T-cell (primary cell): ENCODE data around the gene AMOTL2. TPM values are rescaled to one million over a fixed set of nuclear protein-coding genes. Genes with fewer than 3 reads are reported as not detected.

Experiments used
- ATAC-seq, 4 experiments: fragments of 200-7000 bp in 3 of 4; fragments of 150-1000 bp in 1 of 4; cut with Tn5 transposase; replicated peaks in 1 of 4; 1 replicate in 3 of 4; 2 replicates in 1 of 4; pipeline ENCODE4 v1.10.0; 2021; ENCODE audit warnings: moderate library complexity in 3 of 4, mild to moderate bottlenecking in 2 of 4, moderate number of reproducible peaks in 1 of 4
- CTCF ChIA-PET, 2 donors: fragments of 300-600 bp; sonication (Branson Sonifier 250); formaldehyde crosslinking; loops; one replicate each; lab custom pipeline; 2022; ENCODE audit warnings: antibody characterized with exemption in 2 of 2; lab: Charles Lee
- POLR2A ChIA-PET, 2 donors: fragments of 300-600 bp; sonication (Branson Sonifier 250); formaldehyde crosslinking; loops; one replicate each; lab custom pipeline; 2022; ENCODE audit warnings: antibody characterized with exemption in 2 of 2; lab: Charles Lee
- DNase-seq, 35 experiments: peaks; one replicate each; pipeline versions ENCODE4 v3.0.0 to v3.0.0-alpha.2; 2013 to 2023
- H3K27ac ChIP-seq: one replicate; pipeline ENCODE4 v1.5.1; 2013; ENCODE audit warnings: low read length
- H3K27me3 ChIP-seq, 2 experiments: replicated peaks in 1 of 2; 1 replicate in 1 of 2; 2 replicates in 1 of 2; pipeline versions ENCODE4 v1.6.1 to v1.7.0; 2013; ENCODE audit warnings: low read length in 1 of 2, mixed read lengths in 1 of 2; ENCODE audit not compliant: control insufficient read depth in 2 of 2, insufficient read depth in 2 of 2; ENCODE audit errors: extremely low read depth in 1 of 2
- H3K36me3 ChIP-seq, 2 donors: 1 replicate in 1 of 2; 2 replicates in 1 of 2; pipeline versions ENCODE4 v1.6.1 to v1.7.0; 2013; ENCODE audit warnings: low read length in 1 of 2; ENCODE audit not compliant: control insufficient read depth in 2 of 2, insufficient read depth in 1 of 2; ENCODE audit errors: extremely low read depth in 1 of 2
- H3K4me1 ChIP-seq, 2 experiments: 1 replicate in 1 of 2; 2 replicates in 1 of 2; pipeline versions ENCODE4 v1.6.1 to v1.7.0; 2013; ENCODE audit warnings: low read length in 2 of 2, mixed read lengths in 1 of 2; ENCODE audit not compliant: insufficient read depth in 2 of 2, control insufficient read depth in 1 of 2; ENCODE audit errors: extremely low read depth in 1 of 2
- H3K4me3 ChIP-seq, 2 donors: 1 replicate in 1 of 2; 2 replicates in 1 of 2; pipeline versions ENCODE4 v1.5.1 to v1.7.0; 2013; ENCODE audit warnings: mild to moderate bottlenecking in 2 of 2, low read length in 1 of 2, moderate library complexity in 1 of 2; ENCODE audit not compliant: control insufficient read depth in 1 of 2; ENCODE audit errors: extremely low read depth in 1 of 2
- H3K9me3 ChIP-seq: 2 replicates; pipeline ENCODE4 v1.7.0; 2013
- H3K27ac Mint-ChIP-seq, 2 donors: one replicate each; pipeline ENCODE4 v1.8.0; 2020 to 2021; ENCODE audit warnings: mild to moderate bottlenecking in 2 of 2, mixed read lengths in 2 of 2
- H3K27me3 Mint-ChIP-seq, 2 donors: one replicate each; pipeline ENCODE4 v1.8.0; 2021 to 2022; ENCODE audit warnings: mixed read lengths in 2 of 2
- H3K36me3 Mint-ChIP-seq: one replicate; pipeline ENCODE4 v1.8.0; 2021; ENCODE audit warnings: mixed read lengths
- H3K4me1 Mint-ChIP-seq, 3 donors: one replicate each; pipeline ENCODE4 v1.8.0; 2020 to 2022; ENCODE audit warnings: mixed read lengths in 3 of 3, mild to moderate bottlenecking in 1 of 3
- H3K4me3 Mint-ChIP-seq, 3 donors: one replicate each; pipeline ENCODE4 v1.8.0; 2020 to 2022; ENCODE audit warnings: mild to moderate bottlenecking in 3 of 3, mixed read lengths in 3 of 3, moderate library complexity in 3 of 3
- H3K9me3 Mint-ChIP-seq, 3 donors: one replicate each; pipeline ENCODE4 v1.8.0; 2020 to 2022; ENCODE audit warnings: mixed read lengths in 3 of 3
- WGBS: methylation state at CpG from one replicate; pipeline ENCODE4 v1.1.5; 2013; ENCODE audit warnings: missing lambda C conversion rate; ENCODE audit not compliant: insufficient coverage; 5-methylcytosine and 5-hydroxymethylcytosine counted together
- total RNA-seq, 35 experiments: library from RNA in 6 of 35; stranded (reverse) in 6 of 35; fragments of 120-200 nt in 1 of 35; gene quantifications; one replicate each; pipeline versions ENCODE4 v1.2.1 to v1.2.4 and lab custom pipeline; 2013 to 2026

AMOTL2 gene
- total RNA-seq, 5 donors from 2014 or later (not counting 1 experiment from before 2014, with no cell fraction given): 0.20 to 0.96 (median 0.76) TPM; not detected in 2

- WGBS: no CpG with 5 or more reads among the region's 1 CpG
- ChIA-PET CTCF (interaction anchor here in 1 of 2 donors (0.5 to 0.8 kb wide), 2 partner anchors 112 to 213 kb away, joined by 3 to 8 read pairs; no protein-coding TSS in a partner anchor), POLR2A (interaction anchor here in 1 of 2 donors (0.5 kb wide), 1 partner anchor 14 kb away, joined by 5 read pairs; no protein-coding TSS in a partner anchor)
These were observed 18.2 kb upstream of the AMOTL2 start for GRCh38 chr3:134392336-134392983.

DNA sequence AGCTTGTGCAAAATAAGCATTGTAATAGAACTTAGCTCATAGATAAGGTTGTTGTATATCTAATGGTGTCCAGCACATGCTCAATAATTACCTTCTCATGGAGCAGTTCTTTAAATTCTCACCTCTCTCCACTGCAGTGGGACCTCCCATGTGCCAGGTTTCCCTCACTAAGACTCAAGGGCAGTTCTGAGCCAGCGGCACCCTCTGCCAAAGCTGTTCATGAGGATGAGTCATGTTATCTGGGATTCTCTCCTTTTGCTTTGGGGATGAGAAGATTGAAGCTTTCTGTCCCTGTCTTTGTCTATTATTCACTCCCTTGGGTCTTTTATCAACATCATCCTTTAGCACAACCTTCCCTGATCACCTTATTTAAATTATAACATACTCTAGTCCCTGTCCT, 15.6 kb upstream of the AMOTL2 start:
- Histone ChIP-seq H3K9me3 (no peaks in the 10 kb centered on the region), H3K27ac (no peak overlapping the region), H3K36me3 (no peaks in the 10 kb centered on the region), H3K4me3 (no peak overlapping the region), H3K27me3 (peaks cover 0 to 31% of the 10 kb centered on the region in 2 experiments), H3K4me1 (no peaks in the 10 kb centered on the region)
- no peak overlapping the region for H3K27ac Mint-ChIP-seq
- ChIA-PET POLR2A (no interaction called here), CTCF (no interaction called here)
- no peak for DNase-seq
- H3K4me3 Mint-ChIP-seq: no peak overlapping the region
- no peak for ATAC-seq
- H3K4me1 Mint-ChIP-seq: no peaks in the 10 kb centered on the region
- H3K27me3 Mint-ChIP-seq: peaks cover 22 to 27% of the 10 kb centered on the region in 2 donors
- WGBS: no CpG with 5 or more reads among the region's 1 CpG
- no peaks in the 10 kb centered on the region for H3K36me3 Mint-ChIP-seq
- no peaks in the 10 kb centered on the region for H3K9me3 Mint-ChIP-seq

More at GRCh38 chr3:134392336-134392983, 18.2 kb upstream of the AMOTL2 start:
- H3K4me3 ChIP-seq: no peak overlapping the region
- H3K27ac ChIP-seq: no peak overlapping the region
- ATAC-seq (no peak), DNase-seq (no peak)
- Mint-ChIP-seq H3K27ac (no peak overlapping the region), H3K27me3 (peaks cover 37 to 41% of the 10 kb centered on the region in 2 donors), H3K36me3 (no peaks in the 10 kb centered on the region), H3K4me1 (no peaks in the 10 kb centered on the region), H3K4me3 (no peak overlapping the region), H3K9me3 (no peaks in the 10 kb centered on the region)
- no peaks in the 10 kb centered on the region for H3K4me1 ChIP-seq
- H3K27me3 ChIP-seq: peaks cover 0 to 34% of the 10 kb centered on the region in 2 experiments
- H3K36me3 ChIP-seq: no peaks in the 10 kb centered on the region
- H3K9me3 ChIP-seq: no peaks in the 10 kb centered on the region

- Mint-ChIP-seq H3K9me3 (no peaks in the 10 kb centered on the region), H3K4me1 (no peaks in the 10 kb centered on the region), H3K36me3 (no peaks in the 10 kb centered on the region), H3K27ac (no peak overlapping the region), H3K4me3 (no peak overlapping the region), H3K27me3 (peaks cover 22 to 25% of the 10 kb centered on the region in 2 donors)
- H3K27ac ChIP-seq: no peak overlapping the region
- H3K4me1 ChIP-seq: no peaks in the 10 kb centered on the region
- 75% methylated on average over 4 of the region's 10 CpGs for WGBS
- CTCF ChIA-PET: no interaction called here
- H3K4me3 ChIP-seq: no peak overlapping the region
- H3K9me3 ChIP-seq: no peaks in the 10 kb centered on the region
- H3K27me3 ChIP-seq: peaks cover 0 to 33% of the 10 kb centered on the region in 2 experiments
- POLR2A ChIA-PET: no interaction called here
- ATAC-seq (no peak), DNase-seq (no peak)
- H3K36me3 ChIP-seq: no peaks in the 10 kb centered on the region
These were observed 14.7 kb upstream of the AMOTL2 start for GRCh38 chr3:134388788-134389485.

DNA sequence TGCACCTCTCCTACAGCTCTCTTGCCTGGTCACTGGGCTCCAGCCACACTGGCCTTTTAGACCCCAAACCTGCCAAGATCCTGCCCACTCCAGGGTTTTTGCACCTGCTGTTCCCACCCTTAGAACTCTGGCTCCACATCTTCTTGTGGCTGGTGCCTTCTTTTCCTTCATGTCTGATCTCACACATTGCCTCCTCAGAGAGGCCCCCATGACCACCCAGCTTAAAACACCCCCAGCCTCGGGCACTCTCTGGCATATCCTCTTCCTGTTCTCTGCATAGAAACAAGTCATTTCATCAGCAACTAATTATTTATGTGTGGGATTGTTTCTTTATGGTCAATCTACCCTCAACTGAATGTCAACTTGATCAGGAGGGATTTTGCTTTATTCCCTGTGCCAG, 14.0 kb upstream of the AMOTL2 start:
- DNase-seq: no peak
- Mint-ChIP-seq H3K4me3 (no peak overlapping the region), H3K9me3 (no peaks in the 10 kb centered on the region), H3K27ac (no peak overlapping the region), H3K27me3 (peaks cover 19 to 25% of the 10 kb centered on the region in 2 donors), H3K4me1 (no peaks in the 10 kb centered on the region), H3K36me3 (no peaks in the 10 kb centered on the region)
- no CpG with 5 or more reads among the region's 1 CpG for WGBS
- Histone ChIP-seq H3K27me3 (peaks cover 0 to 34% of the 10 kb centered on the region in 2 experiments), H3K36me3 (no peaks in the 10 kb centered on the region), H3K4me1 (no peaks in the 10 kb centered on the region), H3K9me3 (no peaks in the 10 kb centered on the region), H3K27ac (no peak overlapping the region), H3K4me3 (no peak overlapping the region)
- ChIA-PET CTCF (no interaction called here), POLR2A (no interaction called here)
- ATAC-seq: no peak

- Mint-ChIP-seq H3K4me3 (no peak overlapping the region), H3K27me3 (peaks cover 18 to 25% of the 10 kb centered on the region in 2 donors), H3K4me1 (no peaks in the 10 kb centered on the region), H3K27ac (no peak overlapping the region), H3K9me3 (no peaks in the 10 kb centered on the region), H3K36me3 (no peaks in the 10 kb centered on the region)
- H3K27me3 ChIP-seq: peaks cover 0 to 29% of the 10 kb centered on the region in 2 experiments
- no peak overlapping the region for H3K4me3 ChIP-seq
- ChIA-PET POLR2A (no interaction called here), CTCF (interaction anchor here in 1 of 2 donors (1.0 kb wide), 1 partner anchor 9 kb away, joined by 3 read pairs; no protein-coding TSS in a partner anchor)
- H3K9me3 ChIP-seq: no peaks in the 10 kb centered on the region
- H3K4me1 ChIP-seq: no peaks in the 10 kb centered on the region
- no peaks in the 10 kb centered on the region for H3K36me3 ChIP-seq
- H3K27ac ChIP-seq: no peak overlapping the region
- WGBS: 71% methylated on average over 3 of the region's 3 CpGs
- ATAC-seq (no peak), DNase-seq (no peak)
These were observed 13.0 kb upstream of the AMOTL2 start for GRCh38 chr3:134387293-134387692.

- H3K27me3 Mint-ChIP-seq: peaks cover 11 to 17% of the 10 kb centered on the region in 2 donors
- no peak for ATAC-seq
- no peak overlapping the region for H3K27ac Mint-ChIP-seq
- Histone ChIP-seq H3K27me3 (peaks cover 0 to 36% of the 10 kb centered on the region in 2 experiments), H3K36me3 (no peaks in the 10 kb centered on the region), H3K4me3 (no peak overlapping the region), H3K4me1 (no peaks in the 10 kb centered on the region), H3K9me3 (no peaks in the 10 kb centered on the region), H3K27ac (no peak overlapping the region)
- ChIA-PET POLR2A (interaction anchor here in 1 of 2 donors (0.5 kb wide), 1 partner anchor 162 kb away, joined by 8 read pairs; no protein-coding TSS in a partner anchor), CTCF (no interaction called here)
- DNase-seq: no peak
- no peaks in the 10 kb centered on the region for H3K4me1 Mint-ChIP-seq
- no peaks in the 10 kb centered on the region for H3K9me3 Mint-ChIP-seq
- 100% methylated on average over 1 of the region's 7 CpGs for WGBS
- H3K36me3 Mint-ChIP-seq: no peaks in the 10 kb centered on the region
- no peak overlapping the region for H3K4me3 Mint-ChIP-seq
These were observed 10.7 kb upstream of the AMOTL2 start for GRCh38 chr3:134384963-134385362.
